GM21576 (cell line): Measurements from ENCODE around the gene B4GALT5.

Source experiments
- ATAC-seq: cut with Tn5 transposase; IDR thresholded peaks from one replicate; pipeline ENCODE4 v1.9.1; 2021; ENCODE audit warnings: mild to moderate bottlenecking, moderate library complexity; ENCODE audit not compliant: unreplicated experiment

Gene B4GALT5

DNA sequence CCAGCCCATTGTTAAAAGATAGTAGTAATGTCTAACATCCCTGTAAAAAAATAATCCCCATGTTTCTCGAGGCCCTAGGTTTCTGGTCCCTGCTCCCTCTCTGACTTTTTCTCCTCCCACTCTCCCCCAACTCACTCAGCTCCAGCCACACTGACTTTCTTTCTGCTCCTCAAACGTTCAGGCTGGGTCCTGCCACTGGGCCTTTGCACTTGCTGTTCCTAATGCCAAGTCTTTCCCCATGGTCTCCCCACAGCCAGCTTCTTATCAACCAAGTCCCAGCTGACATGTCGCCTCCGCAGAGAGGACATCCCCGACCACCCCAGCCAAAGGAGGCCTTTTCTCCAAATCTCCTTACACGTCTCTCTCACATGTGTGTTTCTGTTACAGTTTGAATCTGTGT lies 123.9 kb downstream of the B4GALT5 start:
- no peak for ATAC-seq

DNA sequence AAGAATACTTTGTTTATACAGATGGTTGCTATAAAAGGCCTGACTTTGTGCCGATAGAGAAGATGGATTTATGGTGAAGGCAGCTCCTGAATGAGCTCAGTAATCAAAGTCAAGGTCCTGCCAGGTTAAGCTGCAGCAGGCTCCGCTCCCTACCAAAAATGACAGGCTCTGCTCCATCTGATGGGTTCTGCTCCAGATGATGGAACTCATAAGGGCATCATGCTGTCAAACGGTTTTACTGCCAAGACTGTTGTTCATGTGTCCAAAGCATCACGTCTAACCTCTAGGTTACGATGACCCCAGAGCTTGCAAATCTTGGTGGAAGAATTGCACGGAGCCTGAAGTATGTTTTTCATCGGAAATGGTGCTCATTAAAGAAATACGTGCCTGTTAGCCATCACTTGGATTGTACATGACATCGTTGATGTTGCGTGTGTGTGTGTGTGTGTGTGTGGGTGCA lies 126.5 kb downstream of the B4GALT5 start:
- ATAC-seq, result no peak

DNA sequence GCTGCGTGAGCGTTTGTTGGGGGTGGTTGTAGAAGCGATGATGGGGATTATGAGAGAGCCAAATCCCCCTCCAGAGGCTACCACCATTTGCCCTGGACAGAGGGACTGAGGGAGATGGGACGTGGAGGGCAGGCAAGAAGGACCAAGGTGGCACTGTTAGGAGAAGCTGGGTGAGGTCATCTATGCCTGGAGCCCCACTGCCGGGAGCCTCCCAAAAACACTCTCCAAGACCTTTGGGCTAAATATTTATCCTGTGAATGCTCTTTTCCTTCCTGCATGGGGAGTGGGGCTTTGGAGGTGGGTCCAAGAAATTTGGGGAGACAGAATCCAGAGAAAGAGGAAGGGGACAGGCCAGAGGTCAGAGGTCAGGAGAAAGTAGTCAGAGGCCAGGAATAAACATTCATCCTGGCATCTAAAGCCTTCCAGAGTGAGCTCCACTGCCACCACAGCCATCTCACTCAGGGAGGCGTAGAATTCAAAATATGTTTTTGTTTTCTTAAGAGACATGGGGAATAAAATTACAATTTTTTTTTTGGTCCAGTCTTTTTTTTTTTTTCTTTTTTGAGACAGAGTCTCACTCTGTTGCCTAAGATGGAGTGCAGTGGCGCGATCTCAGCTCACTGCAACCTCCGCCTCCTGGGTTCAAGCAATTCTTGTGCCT lies 128.0 kb downstream of the B4GALT5 start:
- no peak for ATAC-seq

- no peak for ATAC-seq
Observed at GRCh38 chr20:49584418-49585382, 129.0 kb downstream of the B4GALT5 start.

DNA sequence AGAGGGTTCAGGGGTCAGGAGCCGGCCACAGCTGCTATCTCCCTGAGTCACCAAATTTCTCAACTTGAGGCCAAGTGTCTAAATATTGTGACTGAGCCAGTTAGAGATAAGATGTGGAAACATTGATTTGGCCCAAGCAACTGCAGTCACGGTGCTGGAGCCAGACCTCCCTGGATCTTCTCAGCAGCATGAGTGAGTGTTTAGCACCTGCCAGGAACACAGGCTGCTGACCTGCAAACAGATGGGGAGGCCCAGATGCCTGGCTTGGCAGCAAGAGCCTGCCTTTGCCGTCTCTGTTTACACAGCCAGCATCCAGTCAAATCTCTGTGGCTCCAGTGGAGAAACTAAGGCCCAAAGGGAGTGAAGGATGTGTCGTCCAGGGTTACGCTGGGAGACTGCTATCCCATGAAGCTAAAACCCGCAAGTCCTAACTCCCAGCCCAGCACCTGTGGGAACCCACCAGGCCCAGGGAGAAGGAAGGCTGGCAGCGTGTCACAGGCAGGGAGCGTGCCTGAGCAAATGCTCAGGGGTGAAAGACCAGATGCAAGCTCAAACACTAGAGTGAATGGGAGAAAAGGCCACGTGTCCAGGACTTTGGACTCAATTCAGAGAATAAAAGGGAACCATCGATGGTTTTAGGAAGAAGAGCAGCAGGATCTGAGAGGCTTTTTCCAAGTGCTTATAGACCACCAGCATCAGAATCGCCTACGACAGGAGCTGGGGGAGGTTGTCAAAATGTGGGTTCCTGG lies 129.8 kb downstream of the B4GALT5 start:
- ATAC-seq, result no peak

DNA sequence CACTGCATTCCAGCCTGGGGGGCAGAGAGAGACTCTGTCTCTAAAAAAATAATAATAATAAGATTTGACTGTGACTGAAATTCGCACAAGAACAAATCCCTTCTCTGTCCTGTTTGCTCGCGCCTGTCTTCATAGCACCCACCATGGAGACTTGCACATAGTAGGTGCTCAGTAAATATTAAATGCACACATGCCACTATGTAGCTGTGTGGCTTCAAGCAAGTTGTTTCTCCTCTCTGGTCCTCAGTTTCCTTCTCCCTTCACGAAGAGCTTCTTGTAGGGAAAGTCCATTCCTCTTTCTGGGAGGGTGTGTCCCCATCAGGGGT lies 130.4 kb downstream of the B4GALT5 start:
- ATAC-seq, result no peak
